Muscle of arm (tissue), 14 donors: ENCODE measurements around the gene MUC16. TPM values are rescaled to one million over a fixed set of nuclear protein-coding genes. Genes with fewer than 3 reads are reported as not detected.
"Not testable (repeated sequence)": the region's sequence is repeated elsewhere in the genome, so short reads cannot be mapped to it uniquely, and the experiment has no call there.

Experiments
- DNase-seq: peaks from one replicate; pipeline ENCODE4 v3.0.0-alpha.2; 2013
- long read RNA-seq, 11 donors: transcript quantifications; one replicate each; lab custom pipeline, GENCODE V29; 2026
- polyA plus RNA-seq, 12 donors: library from polyadenylated mRNA; unstranded; fragments of 120-200 nt; gene quantifications; one replicate each; pipeline ENCODE4 v1.2.1, GENCODE V29; 2013; ENCODE audit not compliant: insufficient read length in 12 of 12

Gene MUC16
- under 1 TPM in 4 of 12 donors, not detected in 8; 0.03 to 0.97 (median 0.18) TPM for polyA plus RNA-seq
- long read RNA-seq, donor 1, result 0 reads
- long read RNA-seq, donor 2, result 0 reads
- long read RNA-seq, donor 3, result 0 reads
- long read RNA-seq, donor 4, result 0 reads
- long read RNA-seq, donor 5, result 0 reads
- long read RNA-seq, donor 6, result 0 reads
- long read RNA-seq, donor 7, result 0 reads
- long read RNA-seq, donor 8, result 0 reads
- long read RNA-seq, donor 9, result 0 reads
- long read RNA-seq, donor 10, result 0 reads
- long read RNA-seq, donor 11, result 0 reads

DNA sequence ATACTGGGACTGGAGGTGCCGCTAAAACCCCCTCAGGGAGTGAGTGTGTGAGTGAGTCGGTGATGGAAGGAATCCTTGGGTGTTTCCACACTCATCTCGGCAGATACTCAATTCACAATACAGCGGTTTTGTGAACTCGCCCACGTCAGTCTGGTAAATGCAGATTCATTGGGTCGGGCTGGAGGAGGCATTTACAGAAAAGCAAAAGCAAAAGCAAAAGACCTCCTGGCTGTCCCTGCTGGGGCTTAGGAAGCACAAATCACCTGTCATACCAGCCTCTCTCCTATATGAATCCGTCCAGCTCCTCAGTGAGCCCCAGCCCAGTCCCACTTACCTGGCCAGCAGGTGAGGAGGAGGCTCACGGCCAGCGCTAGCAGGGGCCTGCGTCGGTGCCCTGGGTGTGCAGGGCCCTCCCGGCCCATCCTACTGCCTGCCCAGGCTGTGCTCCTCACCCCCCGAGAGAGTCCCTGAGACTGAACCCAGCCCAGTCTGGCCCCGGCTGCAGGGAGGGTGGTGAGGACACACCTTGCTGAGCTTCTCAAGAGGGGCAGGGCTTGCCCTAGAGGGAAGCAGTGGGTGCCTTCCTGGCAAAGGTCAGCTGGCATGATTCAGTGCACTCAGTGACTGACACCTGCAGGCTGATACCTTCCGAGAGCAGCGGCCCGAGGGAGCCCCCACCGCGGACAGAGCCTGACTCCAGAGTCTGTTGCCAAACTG lies at the start of gene MUC16:
Gene MUC16 (minus strand): TSS at position 475 of the 717 bp plus-strand sequence.
- no peak for DNase-seq

DNA sequence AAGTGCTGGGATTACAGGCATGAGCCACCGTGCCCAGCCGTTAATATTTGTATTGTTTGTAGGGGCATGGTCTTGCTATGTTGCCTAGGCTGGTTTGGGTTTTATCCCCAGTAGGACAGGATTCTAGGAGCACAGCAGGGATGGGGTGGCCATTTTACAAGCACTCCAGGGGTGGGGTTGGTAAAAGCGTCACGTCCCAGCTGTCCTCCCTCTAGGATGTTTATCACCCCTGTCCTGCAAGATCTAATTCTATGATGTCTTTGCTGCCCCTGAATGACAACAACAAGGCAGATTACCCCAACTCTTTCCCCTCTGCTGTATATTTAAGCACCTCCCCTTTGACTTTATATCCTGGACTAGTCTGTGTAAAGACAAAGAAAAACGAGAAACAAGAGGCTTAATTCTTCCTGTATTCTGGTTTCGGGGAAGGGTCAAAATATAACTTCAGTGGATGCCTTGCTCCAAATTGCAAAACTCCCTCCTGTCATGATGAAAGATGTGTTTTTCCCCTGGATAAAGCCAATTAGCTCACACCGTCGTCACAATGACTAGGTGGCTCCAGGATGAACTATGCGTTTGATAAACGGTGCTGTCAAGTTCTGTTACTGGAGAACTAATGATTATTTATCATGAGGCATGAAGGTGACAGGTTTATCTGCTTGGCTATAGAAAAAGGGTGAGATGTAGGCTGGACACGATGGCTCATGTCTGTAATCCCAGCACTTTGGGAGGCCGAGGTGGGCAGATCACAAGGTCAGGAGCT lies 48.9 kb upstream of the MUC16 start:
- no peak for DNase-seq

DNA sequence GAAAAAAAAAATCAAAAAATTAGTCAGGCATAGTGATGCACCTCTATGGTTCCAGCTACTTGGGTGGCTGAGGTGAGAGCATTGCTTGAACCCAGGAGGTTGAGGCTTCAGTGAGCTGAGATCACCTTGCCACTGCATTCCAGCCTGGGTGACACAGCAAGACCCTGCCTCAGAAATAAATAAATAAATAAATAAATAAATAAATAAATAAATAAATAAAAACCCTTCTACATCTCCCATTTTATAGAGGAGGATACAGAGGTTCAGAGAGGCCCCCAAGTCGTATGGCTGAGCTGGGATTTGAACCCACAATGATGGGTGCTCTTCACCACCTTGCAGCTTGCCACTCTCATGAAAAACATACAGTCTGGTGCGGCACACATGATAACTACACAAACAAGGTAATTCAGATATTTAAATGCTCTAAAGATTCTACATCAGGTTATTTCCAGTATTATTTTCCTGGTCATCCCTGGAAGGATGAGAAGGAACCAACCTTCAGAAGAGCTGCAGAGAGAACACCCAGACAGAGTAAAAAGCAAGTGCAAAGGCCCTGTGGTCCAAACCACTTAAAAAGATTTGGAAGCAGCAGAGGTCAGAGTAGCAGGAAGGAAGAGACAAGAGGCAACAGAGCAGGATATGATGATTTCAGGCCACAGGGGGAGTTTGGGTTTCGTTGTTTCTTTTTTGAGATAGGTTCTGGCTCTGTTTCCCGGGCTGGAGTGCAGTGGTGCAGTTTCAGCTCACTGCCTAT lies 47.5 kb upstream of the MUC16 start:
- no peak for DNase-seq

- not testable (repeated sequence) for DNase-seq
These were observed 45.9 kb upstream of the MUC16 start for GRCh38 chr19:9056131-9056530.

GRCh38 chr19:9054765-9055164 lies 44.6 kb upstream of the MUC16 start:
- no peak for DNase-seq

- DNase-seq, result no peak
These were observed 44.0 kb upstream of the MUC16 start for GRCh38 chr19:9054207-9054606.

GRCh38 chr19:9053674-9054073 lies 43.5 kb upstream of the MUC16 start:
- DNase-seq, result not testable (repeated sequence)

DNA sequence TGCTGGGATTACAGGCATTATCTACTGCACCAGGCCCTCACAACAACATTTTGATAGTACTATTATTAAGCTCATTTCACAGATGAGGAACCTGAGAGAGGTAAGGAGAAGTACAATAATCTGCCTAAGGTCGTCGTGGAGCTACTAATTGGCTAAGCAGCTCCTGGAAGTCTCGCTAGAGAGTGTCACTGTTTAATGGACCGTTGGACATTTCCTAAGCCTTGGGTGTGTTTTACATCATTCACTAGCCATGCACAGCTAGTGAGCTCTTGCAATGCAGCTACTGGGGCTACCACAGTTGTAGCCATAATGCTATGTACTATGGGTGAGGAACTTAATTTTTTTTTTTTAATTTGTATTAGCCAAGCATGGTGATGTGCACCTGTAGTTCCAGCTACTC lies 42.7 kb upstream of the MUC16 start:
- no peak for DNase-seq

DNA sequence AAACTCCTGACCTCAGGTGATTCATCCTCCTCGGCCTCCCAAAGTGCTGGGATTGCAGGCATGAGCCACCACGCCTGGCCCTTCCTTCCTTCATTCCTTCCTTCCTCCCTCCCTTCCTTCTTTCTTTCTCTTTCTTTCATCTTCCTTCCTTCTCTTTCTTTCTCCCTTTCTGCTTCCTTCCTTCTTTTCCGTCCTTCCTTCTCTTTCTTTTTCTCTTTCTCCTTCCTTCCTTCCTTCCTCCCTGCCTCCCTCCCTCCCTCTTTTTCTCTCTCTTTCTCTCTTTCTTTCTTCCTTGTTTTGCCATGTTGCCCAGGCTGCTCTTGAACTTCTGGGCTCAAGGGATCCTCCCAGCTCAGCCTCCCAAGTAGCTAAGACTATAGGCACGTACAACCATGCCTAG lies 36.5 kb upstream of the MUC16 start:
- DNase-seq, result no peak

GRCh38 chr19:9044449-9044848 lies 34.2 kb upstream of the MUC16 start:
- DNase-seq, result no peak

DNA sequence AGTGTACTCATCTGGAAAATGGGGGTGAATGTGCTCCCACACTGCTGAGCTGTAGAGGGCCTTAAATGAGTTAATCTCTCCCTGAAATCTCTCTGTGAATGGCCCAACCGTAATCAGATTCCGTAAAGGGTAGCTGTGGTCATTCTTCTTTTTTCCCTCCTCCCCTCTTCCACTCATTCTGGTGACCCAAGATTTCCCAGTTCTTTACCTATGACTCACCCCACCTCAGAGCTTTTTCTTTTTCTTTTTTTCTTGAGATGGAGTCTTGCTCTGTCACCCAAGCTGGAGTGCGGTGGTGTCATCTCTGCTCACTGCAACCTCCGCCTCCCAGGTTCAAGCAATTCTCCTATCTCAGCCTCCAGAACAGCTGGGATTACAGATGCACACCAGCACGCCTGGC lies 33.3 kb upstream of the MUC16 start:
- DNase-seq, result no peak

DNA sequence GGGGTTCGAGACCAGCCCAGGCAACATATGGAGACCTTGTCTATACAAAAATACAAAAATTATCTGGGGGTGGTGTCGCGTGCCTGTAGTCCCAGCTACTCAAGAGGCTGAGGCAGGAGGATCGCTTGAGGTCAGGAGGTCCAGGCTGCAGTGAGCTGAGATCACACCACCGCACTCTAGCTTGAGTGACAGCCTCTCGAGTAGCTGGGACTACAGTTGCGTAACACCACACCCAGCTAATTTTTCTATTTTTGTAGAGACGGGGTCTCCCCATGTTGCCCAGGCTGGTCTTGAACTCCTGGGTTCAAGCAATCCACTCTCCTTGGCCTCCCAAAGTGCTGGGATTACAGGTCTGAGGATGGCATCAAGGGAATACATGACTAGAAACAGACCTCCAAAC lies 30.8 kb upstream of the MUC16 start:
- DNase-seq, result no peak

DNA sequence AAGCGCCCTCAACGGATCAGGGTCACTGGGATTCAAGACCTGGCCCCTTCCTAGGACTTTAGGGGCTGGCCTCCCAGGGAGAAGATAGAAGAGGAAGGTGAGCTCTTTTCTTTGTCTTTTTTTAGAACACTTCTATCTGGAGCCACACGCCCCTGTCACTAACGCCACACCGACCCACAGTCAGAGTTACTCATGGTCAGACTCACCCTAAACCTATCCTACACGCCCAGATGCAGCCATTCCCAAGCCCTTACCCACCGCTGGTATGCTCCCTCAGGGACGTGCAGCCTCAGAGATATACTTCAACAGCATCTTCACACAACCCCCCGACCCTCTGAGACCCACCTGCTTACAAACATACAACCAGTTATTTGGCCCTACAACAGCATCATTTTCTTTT lies 29.9 kb upstream of the MUC16 start:
- DNase-seq, result no peak

GRCh38 chr19:9039728-9040127 lies 29.5 kb upstream of the MUC16 start:
- DNase-seq, result no peak

GRCh38 chr19:9037400-9038062 lies 27.3 kb upstream of the MUC16 start:
- DNase-seq, result no peak

- no peak for DNase-seq
These were observed 22.0 kb upstream of the MUC16 start for GRCh38 chr19:9032136-9032631.

GRCh38 chr19:9018163-9018875 lies 8.1 kb upstream of the MUC16 start:
- no peak for DNase-seq

DNA sequence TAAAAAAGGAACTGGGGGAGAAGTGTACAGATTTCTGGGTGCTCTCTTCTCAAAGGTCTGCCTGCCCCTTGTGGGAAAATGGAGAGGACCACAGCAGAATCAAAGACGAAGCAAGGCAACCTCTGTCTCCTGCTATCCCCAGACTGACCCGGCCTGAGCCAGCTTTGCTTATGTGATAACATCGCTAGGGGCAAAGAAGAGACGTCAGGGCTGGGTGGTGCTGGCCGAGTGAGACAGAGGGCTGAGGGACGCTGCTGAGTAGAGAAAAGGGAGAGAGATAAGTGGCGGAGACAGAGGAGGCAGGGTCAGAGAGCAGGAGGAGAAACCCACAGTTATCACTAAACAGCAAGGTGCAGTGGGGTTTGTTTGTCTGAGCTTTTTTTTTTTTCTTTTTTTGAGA lies 4.6 kb upstream of the MUC16 start:
- no peak for DNase-seq

GRCh38 chr19:9013988-9014387 lies 3.8 kb upstream of the MUC16 start:
- no peak for DNase-seq

DNA sequence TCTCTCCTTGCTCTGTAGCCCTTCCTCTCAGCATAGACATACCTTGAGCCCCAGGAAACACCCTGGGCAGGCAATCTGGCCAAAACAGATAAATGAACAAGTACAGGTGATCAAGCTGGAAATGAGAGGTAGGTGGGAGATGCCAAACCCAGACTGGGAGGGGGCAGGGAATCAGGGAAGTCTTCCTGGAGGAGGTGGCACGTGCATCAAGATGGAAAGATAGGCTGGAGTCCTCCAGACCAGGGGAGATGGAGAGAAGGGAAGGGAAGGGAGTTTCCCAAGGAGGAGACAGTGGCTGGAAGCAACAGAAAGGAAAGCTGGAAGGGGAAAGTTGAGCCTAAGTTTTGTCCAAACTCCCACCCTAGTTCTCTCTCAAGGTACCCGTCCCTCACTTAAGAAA lies 1.7 kb upstream of the MUC16 start:
- no peak for DNase-seq

DNA sequence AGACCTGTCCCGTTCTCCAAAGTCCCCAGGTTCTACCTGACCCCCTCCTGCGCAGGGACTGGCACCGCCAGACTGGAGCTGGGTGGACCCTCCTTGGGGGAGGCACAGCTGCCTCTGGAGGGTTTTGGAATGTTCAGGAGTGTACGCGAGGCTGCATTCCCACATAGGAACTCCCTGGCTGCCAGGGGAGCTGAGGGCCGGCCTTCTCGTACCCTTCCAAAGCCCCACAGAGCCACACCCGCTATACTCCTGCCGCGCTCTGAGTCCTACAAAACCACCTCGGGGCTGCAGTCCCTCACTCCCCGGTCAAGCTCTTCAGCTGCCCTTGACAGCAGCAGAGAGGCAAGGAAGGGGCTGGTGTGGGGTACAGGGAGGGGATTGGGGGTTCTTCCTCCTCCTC lies 484 bp upstream of the MUC16 start:
- no peak for DNase-seq
